Large intestine (tissue), 3 donors: Measurements from ENCODE around the gene PLXNC1. TPM values are rescaled to one million over a fixed set of nuclear protein-coding genes. Genes with fewer than 3 reads are reported as not detected.

Source experiments
- DNase-seq, 2 donors: peaks; one replicate each; pipeline versions ENCODE4 v3.0.0 to v3.0.0-alpha.2; 2013
- H3K27ac ChIP-seq: one replicate; pipeline ENCODE4 v1.5.1; 2013; ENCODE audit warnings: low read length
- H3K27me3 ChIP-seq: 2 replicates; pipeline ENCODE4 v1.6.1; 2013; ENCODE audit warnings: low read length; ENCODE audit not compliant: control insufficient read depth, insufficient read depth
- H3K36me3 ChIP-seq: 2 replicates; pipeline ENCODE4 v1.6.1; 2013; ENCODE audit warnings: low read length; ENCODE audit not compliant: control insufficient read depth, insufficient read depth
- H3K4me1 ChIP-seq: one replicate; pipeline ENCODE4 v1.6.1; 2013; ENCODE audit warnings: low read length; ENCODE audit not compliant: control insufficient read depth, insufficient read depth
- H3K4me3 ChIP-seq: one replicate; pipeline ENCODE4 v1.5.1; 2013; ENCODE audit warnings: low read length
- H3K9me3 ChIP-seq: one replicate; pipeline ENCODE4 v1.6.1; 2013; ENCODE audit warnings: mild to moderate bottlenecking, low read depth, low read length, moderate library complexity; ENCODE audit not compliant: control insufficient read depth
- WGBS: methylation state at CpG from one replicate; pipeline ENCODE4 v1.1.5; 2013; ENCODE audit warnings: low lambda C conversion rate; ENCODE audit not compliant: insufficient coverage; 5-methylcytosine and 5-hydroxymethylcytosine counted together
- polyA plus RNA-seq: library from polyadenylated mRNA; unstranded; fragments of 120-200 nt; gene quantifications from one replicate; pipeline ENCODE4 v1.2.1, GENCODE V29; 2013

PLXNC1 gene
- polyA plus RNA-seq, 1 donor, result 20.3 TPM

- Histone ChIP-seq H3K4me1 (no peaks in the 10 kb centered on the region), H3K4me3 (no peak overlapping the region), H3K27ac (no peak overlapping the region), H3K36me3 (peaks cover 21% of the 10 kb centered on the region), H3K27me3 (no peaks in the 10 kb centered on the region), H3K9me3 (no peaks in the 10 kb centered on the region)
- 93% methylated on average over 2 of the region's 19 CpGs for WGBS
- no peak for DNase-seq
Measured at GRCh38 chr12:94264736-94265485, 116.5 kb downstream of the PLXNC1 start.

- WGBS, result no CpG with 5 or more reads among the region's 7 CpGs
- Histone ChIP-seq H3K27me3 (no peaks in the 10 kb centered on the region), H3K4me3 (no peak overlapping the region), H3K27ac (no peak overlapping the region), H3K4me1 (no peaks in the 10 kb centered on the region), H3K36me3 (peaks cover 19% of the 10 kb centered on the region), H3K9me3 (no peaks in the 10 kb centered on the region)
- no peak for DNase-seq
Measured at GRCh38 chr12:94265539-94265938, 117.2 kb downstream of the PLXNC1 start.

- Histone ChIP-seq H3K27ac (no peak overlapping the region), H3K27me3 (no peaks in the 10 kb centered on the region), H3K36me3 (peaks cover 13% of the 10 kb centered on the region), H3K9me3 (no peaks in the 10 kb centered on the region), H3K4me3 (no peak overlapping the region), H3K4me1 (no peaks in the 10 kb centered on the region)
- WGBS, result no CpG with 5 or more reads among the region's 14 CpGs
- DNase-seq, result no peak
Measured at GRCh38 chr12:94265966-94266745, 117.8 kb downstream of the PLXNC1 start.

- 70% methylated on average over 6 of the region's 11 CpGs for WGBS
Measured at GRCh38 chr12:94266796-94267536, 118.6 kb downstream of the PLXNC1 start.

GRCh38 chr12:94267537-94267872, 119.1 kb downstream of the PLXNC1 start:
- DNase-seq, result no peak
- H3K27ac ChIP-seq, result no peak overlapping the region
- no CpG with 5 or more reads among the region's 3 CpGs for WGBS
- H3K4me3 ChIP-seq, result no peak overlapping the region
- H3K9me3 ChIP-seq, result no peaks in the 10 kb centered on the region
- no peaks in the 10 kb centered on the region for H3K27me3 ChIP-seq
- H3K4me1 ChIP-seq, result no peaks in the 10 kb centered on the region
- H3K36me3 ChIP-seq, result peaks cover 11% of the 10 kb centered on the region

More at GRCh38 chr12:94266796-94267536, 118.6 kb downstream of the PLXNC1 start:
- Histone ChIP-seq H3K27ac (no peak overlapping the region), H3K36me3 (peaks cover 10% of the 10 kb centered on the region), H3K4me1 (no peaks in the 10 kb centered on the region), H3K4me3 (no peak overlapping the region), H3K27me3 (no peaks in the 10 kb centered on the region), H3K9me3 (no peaks in the 10 kb centered on the region)
- DNase-seq, result no peak

- WGBS, result no CpG with 5 or more reads among the region's 5 CpGs
- Histone ChIP-seq H3K9me3 (no peaks in the 10 kb centered on the region), H3K4me1 (no peaks in the 10 kb centered on the region), H3K27me3 (no peaks in the 10 kb centered on the region), H3K27ac (no peak overlapping the region), H3K36me3 (peaks cover 12% of the 10 kb centered on the region), H3K4me3 (no peak overlapping the region)
- DNase-seq, result no peak
Measured at GRCh38 chr12:94267921-94268471, 119.6 kb downstream of the PLXNC1 start.

GRCh38 chr12:94269316-94269999, 121.1 kb downstream of the PLXNC1 start:
- H3K4me3 ChIP-seq, result no peak overlapping the region
- H3K4me1 ChIP-seq, result no peaks in the 10 kb centered on the region
- 89% methylated on average over 3 of the region's 4 CpGs for WGBS
- no peak for DNase-seq
- H3K27me3 ChIP-seq, result no peaks in the 10 kb centered on the region
- no peaks in the 10 kb centered on the region for H3K9me3 ChIP-seq
- peaks cover 8% of the 10 kb centered on the region for H3K36me3 ChIP-seq
- H3K27ac ChIP-seq, result no peak overlapping the region

GRCh38 chr12:94271351-94271750, 123.0 kb downstream of the PLXNC1 start:
- no peaks in the 10 kb centered on the region for H3K27me3 ChIP-seq
- no peaks in the 10 kb centered on the region for H3K9me3 ChIP-seq
- no peak overlapping the region for H3K27ac ChIP-seq
- no peaks in the 10 kb centered on the region for H3K4me1 ChIP-seq
- DNase-seq, result no peak
- H3K4me3 ChIP-seq, result no peak overlapping the region
- WGBS, result no CpG with 5 or more reads among the region's 6 CpGs
- H3K36me3 ChIP-seq, result peaks cover 6% of the 10 kb centered on the region

GRCh38 chr12:94272280-94272679, 123.9 kb downstream of the PLXNC1 start:
- no peaks in the 10 kb centered on the region for H3K4me1 ChIP-seq
- no CpG with 5 or more reads among the region's 5 CpGs for WGBS
- DNase-seq, result no peak
- no peak overlapping the region for H3K4me3 ChIP-seq
- H3K27me3 ChIP-seq, result no peaks in the 10 kb centered on the region
- H3K36me3 ChIP-seq, result peaks cover 10% of the 10 kb centered on the region
- no peaks in the 10 kb centered on the region for H3K9me3 ChIP-seq
- no peak overlapping the region for H3K27ac ChIP-seq

GRCh38 chr12:94273272-94273671, 124.9 kb downstream of the PLXNC1 start:
- no peak for DNase-seq
- Histone ChIP-seq H3K27me3 (no peaks in the 10 kb centered on the region), H3K36me3 (peaks cover 10% of the 10 kb centered on the region), H3K4me1 (no peaks in the 10 kb centered on the region), H3K9me3 (no peaks in the 10 kb centered on the region), H3K4me3 (no peak overlapping the region), H3K27ac (no peak overlapping the region)
- WGBS, result no CpG with 5 or more reads among the region's 3 CpGs
